ENCODE results near the gene PTPN11.
"Not testable (repeated sequence)": the region's sequence is repeated elsewhere in the genome, so short reads cannot be mapped to it uniquely, and the experiment has no call there.

Gene PTPN11

DNA sequence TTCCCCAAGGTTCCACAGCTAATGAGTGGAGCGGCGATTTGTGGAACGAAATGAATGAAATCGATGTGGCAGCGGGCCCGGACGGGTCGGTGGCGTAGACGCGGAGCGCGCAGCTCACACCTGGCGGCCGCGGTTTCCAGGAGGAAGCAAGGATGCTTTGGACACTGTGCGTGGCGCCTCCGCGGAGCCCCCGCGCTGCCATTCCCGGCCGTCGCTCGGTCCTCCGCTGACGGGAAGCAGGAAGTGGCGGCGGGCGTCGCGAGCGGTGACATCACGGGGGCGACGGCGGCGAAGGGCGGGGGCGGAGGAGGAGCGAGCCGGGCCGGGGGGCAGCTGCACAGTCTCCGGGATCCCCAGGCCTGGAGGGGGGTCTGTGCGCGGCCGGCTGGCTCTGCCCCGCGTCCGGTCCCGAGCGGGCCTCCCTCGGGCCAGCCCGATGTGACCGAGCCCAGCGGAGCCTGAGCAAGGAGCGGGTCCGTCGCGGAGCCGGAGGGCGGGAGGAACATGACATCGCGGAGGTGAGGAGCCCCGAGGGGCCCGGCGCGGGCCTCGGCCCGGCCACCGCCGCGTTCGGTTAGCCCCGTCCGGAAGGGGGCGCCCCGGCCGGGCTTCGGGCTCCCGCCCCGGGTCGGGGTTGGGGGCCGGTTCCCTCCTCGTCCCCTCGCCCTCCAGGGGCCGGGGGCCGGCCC is at the start of gene PTPN11:
Gene PTPN11, plus strand, starts transcription at position 340 of the 689 bp plus-strand sequence. Its CDS starts 165 bp downstream, at position 505.
- peak; percentile 80 to 90 (median 88) for DNase-seq (ENCODE audit: low read depth in 3 of 3)

DNA sequence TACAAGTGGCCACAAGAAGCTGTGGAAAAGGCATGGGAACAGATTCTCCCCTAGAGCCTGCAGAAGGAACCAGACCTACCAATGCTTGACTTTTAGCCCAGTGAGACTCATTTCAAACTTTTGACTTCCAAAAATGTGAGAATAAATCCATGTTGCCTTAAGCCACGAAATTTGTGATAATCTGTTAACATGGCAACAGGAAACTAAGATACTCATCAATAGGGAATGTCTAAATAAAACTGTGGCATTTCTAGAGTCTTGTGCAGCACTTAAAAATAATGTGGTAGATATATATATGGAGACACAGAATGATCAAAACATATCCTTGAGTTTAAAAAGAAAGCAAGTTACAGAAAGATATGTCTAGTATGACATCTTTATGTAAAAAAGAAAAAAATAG is 48.5 kb upstream of the PTPN11 start:
- DNase-seq (ENCODE audit: low read depth in 3 of 3) = no peak

DNA sequence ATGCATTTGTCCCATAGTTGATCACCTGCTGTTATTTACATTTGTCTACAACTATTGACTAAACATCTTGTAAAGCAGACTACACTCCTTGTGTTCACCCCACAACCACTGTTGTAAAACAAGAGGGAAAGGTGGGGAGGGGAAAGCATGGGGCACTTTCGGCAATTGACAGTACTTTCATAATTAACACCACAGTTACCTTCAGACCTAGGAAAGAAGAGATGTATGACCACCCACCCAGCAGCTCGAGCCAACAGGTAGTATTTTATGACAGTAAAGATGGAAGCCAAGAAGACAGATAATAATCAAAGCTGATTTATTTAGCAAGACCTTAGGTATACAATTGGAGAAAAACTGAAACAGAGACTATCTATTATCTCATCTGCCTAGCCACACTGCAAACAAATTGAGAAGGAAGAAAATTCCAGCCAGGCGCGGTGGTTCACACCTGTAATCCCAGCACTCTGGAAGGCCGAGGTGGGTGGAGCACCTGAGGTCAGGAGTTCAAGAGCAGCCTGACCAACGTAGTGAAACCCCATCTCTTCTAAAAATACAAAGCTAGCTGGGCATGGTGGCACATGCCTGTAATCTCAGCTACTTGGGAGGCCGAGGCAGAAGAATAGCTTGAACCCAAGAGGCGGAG is 47.8 kb upstream of the PTPN11 start:
- DNase-seq (ENCODE audit: low read depth in 3 of 3) = no peak

DNA sequence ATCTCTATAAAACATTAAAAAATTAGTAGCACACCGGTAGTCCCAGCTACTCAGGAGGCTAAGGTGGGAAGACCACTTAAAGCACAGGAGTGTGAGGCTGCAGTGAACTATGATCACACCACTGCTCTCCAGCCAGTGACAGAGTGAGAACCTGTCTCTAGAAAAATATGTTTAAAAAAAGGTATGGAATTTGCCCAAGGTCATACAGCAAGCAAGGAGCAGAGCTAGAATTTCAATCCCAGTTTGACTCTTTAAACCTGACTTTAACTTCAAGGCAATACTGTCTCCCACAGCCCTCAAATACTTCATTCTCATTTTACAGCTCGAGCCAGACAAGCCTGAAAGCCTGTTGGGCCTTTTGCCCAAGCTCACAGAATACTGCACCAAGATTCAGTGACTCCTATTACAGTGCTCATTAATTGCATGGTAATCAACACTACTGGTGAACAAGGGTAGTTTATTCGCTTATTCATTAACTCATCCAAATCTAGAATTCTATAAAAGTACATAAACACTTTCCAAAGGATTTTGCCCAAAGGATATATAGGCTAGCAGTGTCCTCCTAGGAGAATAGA is 44.5 kb upstream of the PTPN11 start:
- DNase-seq (ENCODE audit: low read depth in 3 of 3) = no peak

DNA sequence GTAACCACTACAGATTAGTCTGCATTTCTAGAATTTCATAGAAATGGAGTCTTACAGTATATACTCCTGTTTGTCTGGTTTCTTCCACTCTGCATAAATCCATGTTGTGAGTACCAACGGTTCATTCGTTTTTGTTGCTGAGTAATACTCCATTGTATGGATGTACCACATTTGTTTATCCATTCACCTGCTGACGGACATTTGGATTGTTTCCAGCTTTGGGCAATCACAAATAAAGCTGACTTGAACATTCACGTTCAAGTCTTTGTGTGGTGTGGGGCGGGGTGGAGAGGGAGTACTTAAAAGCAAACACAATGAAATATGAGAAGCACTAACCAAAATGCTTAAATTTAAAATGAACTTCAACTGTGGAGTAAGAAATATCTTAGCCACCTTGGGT is 43.6 kb upstream of the PTPN11 start:
- no peak for DNase-seq (ENCODE audit: low read depth in 3 of 3)

DNA sequence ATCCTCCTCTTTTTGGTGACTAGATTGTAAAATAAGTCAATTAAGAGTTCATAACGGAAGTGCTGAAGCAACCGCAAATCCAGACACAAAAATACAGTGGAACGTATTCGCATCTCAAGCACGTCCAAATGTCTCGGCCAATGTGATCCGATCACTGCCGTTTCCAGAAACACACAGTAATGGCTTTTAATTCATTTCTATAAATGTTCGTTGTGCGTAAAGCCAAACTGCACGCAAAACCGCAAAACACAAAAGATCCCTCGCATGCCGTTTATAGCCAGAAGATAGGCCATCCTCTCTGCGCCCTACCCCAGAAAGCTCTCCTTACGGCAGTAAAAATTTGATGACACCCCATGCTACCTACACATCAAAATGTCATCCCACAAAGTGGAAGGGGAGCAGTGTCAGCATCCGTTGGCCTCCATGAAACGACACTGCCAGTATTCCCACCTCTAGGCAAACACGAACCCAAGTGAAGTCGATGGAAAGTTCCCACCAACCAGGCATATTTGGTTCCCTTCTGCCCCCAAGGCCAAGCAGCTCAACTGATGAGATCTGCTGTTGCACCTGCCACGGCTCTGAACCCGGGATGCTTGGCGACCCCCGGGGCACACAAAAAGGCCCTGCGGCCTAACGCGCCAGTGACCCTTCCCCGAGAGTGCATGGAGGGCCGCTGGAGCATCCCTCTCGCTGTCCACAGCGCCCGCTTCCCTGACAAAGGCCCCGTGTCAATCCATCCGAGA is 37.9 kb upstream of the PTPN11 start:
- DNase-seq (ENCODE audit: low read depth in 3 of 3) = no peak

DNA sequence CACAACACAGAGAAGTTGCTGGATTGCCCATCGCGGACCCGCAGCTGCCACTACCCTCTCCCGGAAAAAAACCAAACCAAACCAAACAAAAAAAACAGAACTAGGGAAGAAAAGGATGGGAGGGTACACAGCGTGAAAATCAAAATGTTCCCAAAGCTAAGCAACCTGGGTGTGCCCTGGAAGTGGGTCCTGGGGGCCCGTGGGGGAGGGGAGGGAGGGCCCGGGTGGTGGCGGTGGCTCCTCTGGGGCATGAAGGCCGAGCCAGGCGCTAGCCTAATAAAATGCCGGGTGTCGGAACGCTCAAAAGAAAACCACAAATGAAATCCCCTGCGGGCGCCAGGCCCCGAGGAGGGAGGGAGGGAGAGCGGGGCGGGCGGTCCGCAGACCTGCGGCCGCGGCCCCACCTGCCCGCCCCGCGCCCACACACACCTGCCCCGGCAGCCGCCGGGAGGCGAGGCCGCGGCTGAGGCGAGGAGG is 37.3 kb upstream of the PTPN11 start:
- peak in 1 of 3 experiments; percentile 25 for DNase-seq (ENCODE audit: low read depth in 3 of 3)

DNA sequence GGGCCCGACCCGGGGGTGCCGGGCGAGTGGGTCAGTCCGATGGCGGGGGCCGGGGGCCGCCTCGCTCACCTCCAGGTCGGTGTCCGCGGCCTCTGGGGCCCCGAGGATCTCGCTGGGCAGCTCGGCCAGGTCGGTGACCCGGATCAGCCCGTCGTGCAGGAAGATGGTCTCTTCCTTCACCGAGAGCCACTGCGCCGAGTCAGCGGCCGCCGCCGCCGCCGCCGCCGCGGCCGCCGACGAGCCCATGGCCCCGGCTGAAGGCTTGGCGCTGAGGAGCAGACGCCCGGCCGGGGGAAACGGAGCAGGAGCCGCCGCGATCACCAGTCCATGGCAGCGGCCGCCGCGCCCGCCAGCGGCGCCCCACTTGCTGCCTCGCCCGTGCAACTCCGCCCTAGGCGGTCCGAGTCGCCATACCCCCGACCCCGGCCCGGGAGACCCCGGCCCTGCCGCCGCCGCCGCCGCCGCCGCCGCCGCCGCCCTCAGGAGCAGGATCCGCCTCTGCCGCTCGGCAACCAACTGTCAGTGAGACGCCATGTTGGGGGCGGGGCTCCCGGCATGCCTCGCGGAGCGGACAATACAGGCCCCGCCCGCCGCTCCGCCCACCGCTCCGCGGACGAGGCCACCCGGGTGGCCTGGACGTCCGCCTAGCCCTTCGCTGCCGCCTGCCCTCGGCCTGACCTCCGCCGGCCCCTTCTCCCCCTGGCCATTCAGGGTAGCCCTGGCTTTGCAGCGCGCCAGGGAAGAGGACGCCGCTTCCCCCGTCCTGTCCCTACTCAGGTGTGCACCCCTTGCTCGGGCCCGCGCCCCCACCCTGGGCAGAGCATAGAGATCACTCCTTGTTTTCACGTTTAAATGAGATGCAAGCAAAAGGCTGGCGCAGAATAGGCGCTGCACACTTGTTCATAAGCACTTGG is 36.6 kb upstream of the PTPN11 start, which contains the start of gene HECTD4:
Gene HECTD4, minus strand, starts transcription at position 549 of the 914 bp plus-strand sequence. Its CDS starts 303 bp downstream, at position 246.
- DNase-seq (ENCODE audit: low read depth in 3 of 3) = peak; percentile 89 to 93 (median 89)

DNA sequence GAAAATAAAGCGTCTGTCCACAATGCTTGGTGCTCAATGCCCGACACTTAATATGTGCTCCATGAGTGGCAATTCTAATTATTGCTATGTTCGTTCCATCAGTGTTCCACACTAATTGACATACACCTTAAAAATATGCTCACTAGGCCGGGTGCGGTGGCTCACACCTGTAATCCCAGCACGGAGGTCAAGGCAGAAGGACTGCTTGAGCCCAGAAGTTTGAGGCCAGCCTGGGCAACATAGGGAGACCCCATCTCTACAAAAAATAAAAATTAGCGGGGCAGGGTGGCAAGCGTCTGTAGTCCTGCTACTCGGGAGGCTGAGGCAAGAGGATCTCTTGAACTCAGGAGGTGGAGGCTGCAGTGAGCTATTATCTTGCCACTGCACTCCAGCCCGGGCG is 35.9 kb upstream of the PTPN11 start:
- DNase-seq (ENCODE audit: low read depth in 3 of 3) = no peak

DNA sequence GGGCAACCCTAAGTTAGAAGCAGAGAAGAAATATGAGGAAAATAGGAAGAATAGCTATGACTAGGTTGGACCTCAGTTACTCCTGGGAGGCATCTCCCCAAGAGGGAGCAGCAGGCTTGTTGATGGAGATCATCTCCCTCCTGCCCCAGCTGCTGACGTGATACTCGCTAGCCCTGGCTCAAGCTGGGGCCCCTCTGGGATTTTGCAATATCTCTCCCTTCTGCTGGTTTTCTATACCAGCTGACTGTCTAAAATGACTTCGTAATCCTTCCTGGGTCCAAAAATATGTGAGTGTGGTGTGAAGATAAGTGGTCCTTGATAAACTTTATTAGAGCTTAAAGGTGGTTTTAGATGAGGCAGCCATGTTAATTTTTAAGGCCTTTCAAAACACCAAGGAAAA is 32.0 kb upstream of the PTPN11 start:
- no peak for DNase-seq (ENCODE audit: low read depth in 3 of 3)

DNA sequence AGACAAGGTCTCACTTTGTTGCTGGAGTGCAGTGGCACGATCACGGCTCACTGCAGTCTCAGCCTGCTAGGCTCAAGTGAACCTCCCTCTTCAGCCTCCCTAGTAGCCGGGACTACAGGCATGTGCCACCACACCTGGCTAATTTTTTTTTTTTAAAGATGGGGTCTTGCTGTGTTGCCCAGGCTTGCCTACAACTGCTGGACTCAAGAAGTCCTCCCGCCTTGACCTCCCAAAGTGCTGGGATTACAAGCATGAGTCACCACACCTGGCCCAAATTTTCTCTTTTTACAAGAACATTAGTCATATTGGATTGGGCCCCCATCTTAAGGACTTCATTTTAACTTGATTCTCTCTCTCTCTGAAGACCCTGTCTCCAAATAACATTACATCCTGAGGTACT is 29.5 kb upstream of the PTPN11 start:
- no peak for DNase-seq (ENCODE audit: low read depth in 3 of 3)

DNA sequence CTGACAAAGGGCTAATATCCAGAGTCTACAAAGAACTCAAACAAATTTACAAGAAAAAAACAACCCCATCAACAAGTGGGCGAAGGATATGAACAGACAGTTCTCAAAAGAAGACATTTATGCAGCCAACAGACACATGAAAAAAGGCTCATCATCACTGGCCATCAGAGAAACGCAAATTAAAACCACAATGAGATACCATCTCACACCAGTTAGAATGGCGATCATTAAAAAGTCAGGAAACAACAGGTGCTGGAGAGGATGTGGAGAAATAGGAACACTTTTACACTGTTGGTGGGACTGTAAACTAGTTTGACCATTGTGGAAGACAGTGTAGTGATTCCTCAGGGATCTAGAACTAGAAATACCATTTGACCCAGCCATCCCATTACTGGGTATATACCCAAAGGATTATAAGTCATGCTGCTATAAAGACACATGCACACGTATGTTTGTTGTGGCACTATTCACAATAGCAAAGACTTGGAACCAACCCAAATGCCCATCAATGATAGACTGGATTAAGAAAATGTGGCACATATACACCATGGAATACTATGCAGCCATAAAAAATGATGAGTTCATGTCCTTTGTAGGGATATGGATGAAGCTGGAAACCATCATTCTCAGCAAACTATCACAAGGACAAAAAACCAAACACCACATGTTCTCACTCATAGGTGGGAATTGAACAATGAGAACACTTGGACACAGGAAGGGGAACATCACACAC is 28.7 kb upstream of the PTPN11 start:
- not testable (repeated sequence) for DNase-seq (ENCODE audit: low read depth in 3 of 3)

DNA sequence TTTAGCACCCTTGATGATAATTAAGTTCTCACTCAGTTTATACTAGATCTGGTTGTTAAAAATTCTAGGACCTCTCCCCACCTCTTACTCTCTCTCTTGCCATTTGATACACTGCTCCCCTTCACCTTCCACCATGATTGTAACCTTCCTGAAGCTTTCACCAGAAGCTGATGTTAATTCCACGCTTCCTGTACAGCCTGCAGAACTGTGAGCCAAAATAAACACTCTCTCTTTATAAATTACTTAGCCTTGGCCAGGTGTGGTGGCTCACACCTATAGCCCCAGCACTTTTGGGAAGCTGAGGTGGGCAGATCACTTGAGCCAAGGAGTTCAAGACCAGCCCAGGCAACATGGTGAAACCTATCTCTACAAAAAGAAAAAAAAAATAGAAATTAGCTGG is 25.4 kb upstream of the PTPN11 start:
- no peak for DNase-seq (ENCODE audit: low read depth in 3 of 3)

DNA sequence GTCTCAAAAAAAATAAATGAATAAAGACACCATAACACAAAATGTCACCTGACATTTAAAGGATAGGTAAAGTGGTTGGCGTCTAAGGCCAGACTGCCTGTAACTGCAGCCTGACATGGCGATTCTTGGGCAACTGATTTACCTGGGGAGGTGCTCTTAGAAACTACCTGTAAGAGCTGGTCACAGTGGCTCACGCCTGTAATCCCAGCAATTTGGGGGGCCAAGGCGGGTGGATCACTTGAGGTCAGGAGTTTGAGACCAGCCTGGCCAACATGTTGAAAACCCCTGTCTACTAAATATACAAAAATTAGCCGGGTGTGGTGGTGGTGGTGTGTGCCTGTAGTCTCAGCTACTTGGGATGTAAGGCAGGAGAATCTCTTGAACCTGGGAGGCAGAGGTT is 17.7 kb upstream of the PTPN11 start:
- DNase-seq (ENCODE audit: low read depth in 3 of 3) = no peak

DNA sequence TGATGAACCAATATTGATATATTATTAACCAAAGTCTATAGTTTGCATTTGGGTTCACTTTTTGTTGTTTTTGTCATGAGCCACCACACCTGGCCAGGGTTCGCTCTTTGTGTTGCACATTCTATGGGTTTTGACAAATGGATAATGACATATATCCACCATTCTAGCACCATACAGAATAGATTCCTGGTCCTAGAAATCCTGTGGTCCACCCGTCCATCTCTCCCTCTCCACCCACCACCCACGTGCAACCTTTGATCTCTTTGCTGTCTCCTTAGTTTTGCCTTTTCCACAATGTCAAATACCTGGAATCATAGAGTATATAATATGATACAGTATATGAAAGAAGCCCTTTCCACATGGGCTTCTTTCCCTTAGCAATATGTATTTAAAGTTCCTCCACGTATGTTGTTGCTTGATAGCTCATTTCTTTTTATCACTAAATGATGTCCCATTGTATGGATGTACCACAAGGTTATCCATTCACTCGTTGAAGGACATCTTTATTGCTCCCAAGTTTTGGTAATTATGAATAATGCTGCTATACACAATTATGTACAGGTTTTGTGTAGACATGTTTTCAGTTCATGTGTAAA is 16.7 kb upstream of the PTPN11 start:
- DNase-seq (ENCODE audit: low read depth in 3 of 3) = no peak

DNA sequence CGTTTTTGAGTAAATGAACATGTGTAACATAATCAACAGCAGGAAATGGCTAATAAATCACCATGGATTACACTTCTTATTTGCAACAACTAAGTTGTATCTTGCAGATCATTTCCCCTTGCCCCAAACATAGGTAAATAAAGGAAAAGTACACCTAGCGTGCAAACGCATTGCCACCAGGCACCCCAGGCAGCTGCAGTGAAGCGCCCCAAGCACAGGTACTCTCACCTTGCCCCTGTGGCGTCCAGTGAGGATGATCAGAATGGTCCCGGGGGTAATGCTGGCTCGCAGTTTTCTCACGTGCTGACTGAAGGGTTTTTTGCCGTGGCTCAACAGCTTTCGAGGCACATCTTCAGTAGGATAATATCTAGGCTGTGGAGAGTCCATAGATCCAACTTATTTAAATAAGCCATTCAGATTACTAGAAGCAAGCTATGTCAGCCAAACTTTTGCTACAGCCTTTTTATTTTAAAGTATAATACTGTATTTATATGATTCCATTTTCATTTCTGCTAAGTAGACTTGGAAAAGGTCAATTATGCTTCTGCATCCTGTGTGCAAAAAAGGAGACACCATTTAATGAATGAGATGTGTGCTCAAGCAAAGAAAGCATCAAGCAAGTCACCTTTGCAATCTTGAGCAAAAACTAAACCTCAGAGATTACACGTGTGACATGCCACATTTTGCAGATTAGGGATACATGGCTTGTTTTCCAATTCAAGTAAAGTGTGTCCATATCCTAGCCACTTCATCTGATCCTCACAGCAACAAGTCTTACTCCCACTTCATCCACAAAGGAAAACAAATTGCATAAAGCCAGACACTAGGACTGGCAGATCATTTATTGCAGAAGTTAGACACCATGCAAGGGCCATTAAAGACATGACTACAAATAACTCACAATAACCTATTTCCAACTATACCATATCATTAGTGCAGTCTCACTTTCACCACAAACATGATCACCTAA is 11.9 kb upstream of the PTPN11 start:
- DNase-seq (ENCODE audit: low read depth in 3 of 3) = no peak

DNA sequence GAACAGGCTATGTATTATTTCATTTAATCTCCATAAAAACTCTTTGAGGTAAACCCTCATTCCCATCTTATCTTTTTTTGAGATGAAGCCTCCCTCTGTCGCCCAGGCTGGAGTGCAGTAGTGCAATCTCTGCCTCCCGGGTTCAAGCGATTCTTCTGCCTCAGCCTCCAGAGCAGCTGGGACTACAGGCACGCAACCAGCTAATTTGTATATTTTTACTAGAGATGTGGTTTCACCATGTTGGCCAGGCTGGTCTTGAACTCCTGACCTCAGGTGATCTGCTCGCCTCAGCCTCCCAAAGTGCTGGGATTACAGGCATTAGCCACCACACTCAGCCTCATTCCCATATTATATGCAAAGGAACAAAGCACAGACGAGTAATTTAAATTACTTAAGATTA is 11.1 kb upstream of the PTPN11 start:
- not testable (repeated sequence) for DNase-seq (ENCODE audit: low read depth in 3 of 3)

DNA sequence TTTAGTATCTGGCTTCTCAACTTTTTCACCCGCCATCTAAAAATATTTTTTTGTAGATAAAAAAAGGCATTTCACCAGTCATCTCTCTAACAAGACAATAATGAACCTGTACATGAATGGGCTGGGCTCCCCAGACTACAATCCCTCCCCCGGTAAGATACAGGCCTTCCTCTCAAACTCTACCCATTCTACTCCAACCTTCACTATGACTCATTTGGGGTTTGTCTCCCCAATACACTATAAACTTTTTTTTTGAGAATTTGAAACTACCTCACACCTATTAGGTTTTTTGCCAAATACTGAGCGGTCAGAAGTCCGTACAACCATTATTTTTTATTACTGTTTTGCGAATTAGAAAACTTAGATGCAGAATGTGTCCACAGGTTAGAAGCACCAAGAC is 10.1 kb upstream of the PTPN11 start:
- no peak for DNase-seq (ENCODE audit: low read depth in 3 of 3)

Measured in stimulated activated CD4-positive, alpha-beta T cell treated with anti-CD3 and anti-CD28 coated beads, TNF-alpha, amount 100 ng/mL, for 24 hours (primary cell).